Raji (cell line): ENCODE data around the gene UNC5C.

Source experiments
- POLR2A ChIP-seq: IDR thresholded peaks from 2 replicates; pipeline ENCODE4 v1.6.1; 2011; ENCODE audit warnings: low read depth, low read length, control low read depth; ENCODE audit not compliant: insufficient read depth

UNC5C gene

GRCh38 chr4:95232358-95233156 lies 316.2 kb downstream of the UNC5C start:
- no peak for TF ChIP-seq POLR2A

- no peak for TF ChIP-seq POLR2A
Measured at GRCh38 chr4:95231681-95232080, 317.1 kb downstream of the UNC5C start.

- no peak for TF ChIP-seq POLR2A
Measured at GRCh38 chr4:95225849-95226248, 322.9 kb downstream of the UNC5C start.

GRCh38 chr4:95224402-95224801 lies 324.4 kb downstream of the UNC5C start:
- TF ChIP-seq POLR2A, result no peak

GRCh38 chr4:95220205-95221175 lies 328.3 kb downstream of the UNC5C start:
- no peak for TF ChIP-seq POLR2A

GRCh38 chr4:95219109-95219508 lies 329.7 kb downstream of the UNC5C start:
- TF ChIP-seq POLR2A, result no peak

GRCh38 chr4:95217197-95217596 lies 331.6 kb downstream of the UNC5C start:
- no peak for TF ChIP-seq POLR2A

- no peak for TF ChIP-seq POLR2A
Measured at GRCh38 chr4:95216636-95217035, 332.1 kb downstream of the UNC5C start.

- no peak for TF ChIP-seq POLR2A
Measured at GRCh38 chr4:95215991-95216605, 332.7 kb downstream of the UNC5C start.

GRCh38 chr4:95215043-95215442 lies 333.7 kb downstream of the UNC5C start:
- TF ChIP-seq POLR2A, result no peak

- no peak for TF ChIP-seq POLR2A
Measured at GRCh38 chr4:95214408-95214807, 334.4 kb downstream of the UNC5C start.

GRCh38 chr4:95213366-95213765 lies 335.4 kb downstream of the UNC5C start:
- no peak for TF ChIP-seq POLR2A

GRCh38 chr4:95212692-95213091 lies 336.1 kb downstream of the UNC5C start:
- TF ChIP-seq POLR2A, result no peak

GRCh38 chr4:95209927-95210326 lies 338.8 kb downstream of the UNC5C start:
- TF ChIP-seq POLR2A, result no peak

GRCh38 chr4:95204873-95205272 lies 343.9 kb downstream of the UNC5C start:
- TF ChIP-seq POLR2A, result no peak
